ENCODE results near the gene TAF6. TPM values are rescaled to one million over a fixed set of nuclear protein-coding genes. Genes with fewer than 3 reads are reported as not detected.

TAF6 gene
- total RNA-seq (2014; rRNA removed; shearing (Covaris generic)) = 44.0 and 62.1 TPM in 2 replicates

GRCh38 chr7:100119072-100119969, at the start of gene TAF6, which contains the start of gene CNPY4:
Gene TAF6 (minus strand): TSS chr7:100119358. CDS start chr7:100114209, 5,149 bp downstream.
Gene CNPY4 (plus strand): TSS chr7:100119634. CDS start chr7:100119745, 111 bp downstream.
- DNase-seq (ENCODE audit: low spot score) = peak; percentile 96

GRCh38 chr7:100167912-100168323, 48.8 kb upstream of the TAF6 start:
- DNase-seq (ENCODE audit: low spot score) = no peak

GRCh38 chr7:100166970-100167911, 48.1 kb upstream of the TAF6 start:
- no peak for DNase-seq (ENCODE audit: low spot score)

- DNase-seq (ENCODE audit: low spot score) = no peak
These were observed 47.3 kb upstream of the TAF6 start for GRCh38 chr7:100166317-100166940.

- no peak for DNase-seq (ENCODE audit: low spot score)
These were observed 44.7 kb upstream of the TAF6 start for GRCh38 chr7:100163871-100164270.

- no peak for DNase-seq (ENCODE audit: low spot score)
These were observed 43.9 kb upstream of the TAF6 start for GRCh38 chr7:100163006-100163531.

- DNase-seq (ENCODE audit: low spot score) = no peak
These were observed 40.9 kb upstream of the TAF6 start for GRCh38 chr7:100160067-100160466.

GRCh38 chr7:100159099-100159623, 40.0 kb upstream of the TAF6 start:
- no peak for DNase-seq (ENCODE audit: low spot score)

- DNase-seq (ENCODE audit: low spot score) = peak; percentile 81
These were observed 39.3 kb upstream of the TAF6 start, which contains the start of gene TRAPPC14 for GRCh38 chr7:100158229-100159098. Gene TRAPPC14 (minus strand): TSS chr7:100158723. CDS start chr7:100158499, 224 bp downstream.

- peak; percentile 29 for DNase-seq (ENCODE audit: low spot score)
These were observed 38.4 kb upstream of the TAF6 start for GRCh38 chr7:100157334-100158228.

GRCh38 chr7:100157069-100157333, 37.8 kb upstream of the TAF6 start:
- DNase-seq (ENCODE audit: low spot score) = no peak

- DNase-seq (ENCODE audit: low spot score) = no peak
These were observed 37.3 kb upstream of the TAF6 start for GRCh38 chr7:100156331-100157068.

GRCh38 chr7:100155553-100156317, 36.6 kb upstream of the TAF6 start:
- no peak for DNase-seq (ENCODE audit: low spot score)

- no peak for DNase-seq (ENCODE audit: low spot score)
These were observed 35.7 kb upstream of the TAF6 start for GRCh38 chr7:100154651-100155491.

GRCh38 chr7:100153708-100154535, 34.8 kb upstream of the TAF6 start:
- DNase-seq (ENCODE audit: low spot score) = no peak
